ENCODE results near the gene MAGI2.

MAGI2 gene

GRCh38 chr7:79359827-79360226 lies 93.6 kb downstream of the MAGI2 start:
- no peak for DNase-seq (ENCODE audit: insufficient read length, low spot score)
- no peak for FAIRE-seq
- TF ChIP-seq POLR2AphosphoS5 (IDR thresholded peaks at IDR 0.05; ENCODE audit: low read depth, low read length) (no peak), TAF1 (IDR thresholded peaks at IDR 0.05; ENCODE audit: low read depth, low read length) (no peak), POU2F2 (IDR thresholded peaks at IDR 0.05; ENCODE audit: low read depth, low read length) (no peak), POLR2A (IDR thresholded peaks at IDR 0.05; ENCODE audit: low read depth, low read length) (no peak), SPI1 (IDR thresholded peaks at IDR 0.05; ENCODE audit: low read depth, low read length) (no peak), PAX5 (IDR thresholded peaks at IDR 0.05; ENCODE audit: insufficient read depth, low read length, severe bottlenecking) (no peak)

- no peak for FAIRE-seq
- no peak for DNase-seq (ENCODE audit: insufficient read length, low spot score)
- TF ChIP-seq POLR2AphosphoS5 (IDR thresholded peaks at IDR 0.05; ENCODE audit: low read depth, low read length) (no peak), SPI1 (IDR thresholded peaks at IDR 0.05; ENCODE audit: low read depth, low read length) (no peak), TAF1 (IDR thresholded peaks at IDR 0.05; ENCODE audit: low read depth, low read length) (no peak), PAX5 (IDR thresholded peaks at IDR 0.05; ENCODE audit: insufficient read depth, low read length, severe bottlenecking) (no peak), POLR2A (IDR thresholded peaks at IDR 0.05; ENCODE audit: low read depth, low read length) (no peak), POU2F2 (IDR thresholded peaks at IDR 0.05; ENCODE audit: low read depth, low read length) (no peak)
These were observed 96.4 kb downstream of the MAGI2 start for GRCh38 chr7:79357101-79357500.

- no peak for FAIRE-seq
These were observed 99.6 kb downstream of the MAGI2 start for GRCh38 chr7:79353720-79354468.

GRCh38 chr7:79352323-79352722 lies 101.1 kb downstream of the MAGI2 start:
- no peak for TF ChIP-seq SPI1 (IDR thresholded peaks at IDR 0.05; ENCODE audit: low read depth, low read length)
- TF ChIP-seq POLR2AphosphoS5 (IDR thresholded peaks at IDR 0.05; ENCODE audit: low read depth, low read length): no peak
- TF ChIP-seq TAF1 (IDR thresholded peaks at IDR 0.05; ENCODE audit: low read depth, low read length): no peak
- TF ChIP-seq POU2F2 (IDR thresholded peaks at IDR 0.05; ENCODE audit: low read depth, low read length): no peak
- no peak for TF ChIP-seq POLR2A (IDR thresholded peaks at IDR 0.05; ENCODE audit: low read depth, low read length)
- TF ChIP-seq PAX5 (IDR thresholded peaks at IDR 0.05; ENCODE audit: insufficient read depth, low read length, severe bottlenecking): no peak
- DNase-seq (ENCODE audit: insufficient read length, low spot score) (no peak), FAIRE-seq (no peak)

More at GRCh38 chr7:79353720-79354468, 99.6 kb downstream of the MAGI2 start:
- DNase-seq (ENCODE audit: insufficient read length, low spot score): no peak
- TF ChIP-seq POLR2A (IDR thresholded peaks at IDR 0.05; ENCODE audit: low read depth, low read length): no peak
- TF ChIP-seq POLR2AphosphoS5 (IDR thresholded peaks at IDR 0.05; ENCODE audit: low read depth, low read length): no peak
- TF ChIP-seq PAX5 (IDR thresholded peaks at IDR 0.05; ENCODE audit: insufficient read depth, low read length, severe bottlenecking): no peak
- TF ChIP-seq SPI1 (IDR thresholded peaks at IDR 0.05; ENCODE audit: low read depth, low read length): no peak
- TF ChIP-seq TAF1 (IDR thresholded peaks at IDR 0.05; ENCODE audit: low read depth, low read length): no peak
- TF ChIP-seq POU2F2 (IDR thresholded peaks at IDR 0.05; ENCODE audit: low read depth, low read length): no peak

- FAIRE-seq: no peak
- TF ChIP-seq PAX5 (IDR thresholded peaks at IDR 0.05; ENCODE audit: insufficient read depth, low read length, severe bottlenecking) (no peak), POLR2AphosphoS5 (IDR thresholded peaks at IDR 0.05; ENCODE audit: low read depth, low read length) (no peak), POLR2A (IDR thresholded peaks at IDR 0.05; ENCODE audit: low read depth, low read length) (no peak), POU2F2 (IDR thresholded peaks at IDR 0.05; ENCODE audit: low read depth, low read length) (no peak)
- no peak for DNase-seq (ENCODE audit: insufficient read length, low spot score)
These were observed 106.1 kb downstream of the MAGI2 start for GRCh38 chr7:79347351-79347750.

- FAIRE-seq (no peak), DNase-seq (ENCODE audit: insufficient read length, low spot score) (no peak)
- TF ChIP-seq POLR2AphosphoS5 (IDR thresholded peaks at IDR 0.05; ENCODE audit: low read depth, low read length) (no peak), TAF1 (IDR thresholded peaks at IDR 0.05; ENCODE audit: low read depth, low read length) (no peak), POLR2A (IDR thresholded peaks at IDR 0.05; ENCODE audit: low read depth, low read length) (no peak), SPI1 (IDR thresholded peaks at IDR 0.05; ENCODE audit: low read depth, low read length) (no peak), PAX5 (IDR thresholded peaks at IDR 0.05; ENCODE audit: insufficient read depth, low read length, severe bottlenecking) (no peak), POU2F2 (IDR thresholded peaks at IDR 0.05; ENCODE audit: low read depth, low read length) (no peak)
These were observed 111.6 kb downstream of the MAGI2 start for GRCh38 chr7:79341902-79342301.

- TF ChIP-seq PAX5 (IDR thresholded peaks at IDR 0.05; ENCODE audit: insufficient read depth, low read length, severe bottlenecking) (no peak), POU2F2 (IDR thresholded peaks at IDR 0.05; ENCODE audit: low read depth, low read length) (no peak), POLR2A (IDR thresholded peaks at IDR 0.05; ENCODE audit: low read depth, low read length) (no peak), POLR2AphosphoS5 (IDR thresholded peaks at IDR 0.05; ENCODE audit: low read depth, low read length) (no peak), TAF1 (IDR thresholded peaks at IDR 0.05; ENCODE audit: low read depth, low read length) (no peak), SPI1 (IDR thresholded peaks at IDR 0.05; ENCODE audit: low read depth, low read length) (no peak)
- FAIRE-seq (no peak), DNase-seq (ENCODE audit: insufficient read length, low spot score) (no peak)
These were observed 113.3 kb downstream of the MAGI2 start for GRCh38 chr7:79340212-79340611.

- FAIRE-seq: no peak
- no peak for TF ChIP-seq PAX5 (IDR thresholded peaks at IDR 0.05; ENCODE audit: insufficient read depth, low read length, severe bottlenecking)
- TF ChIP-seq SPI1 (IDR thresholded peaks at IDR 0.05; ENCODE audit: low read depth, low read length): no peak
- no peak for TF ChIP-seq POU2F2 (IDR thresholded peaks at IDR 0.05; ENCODE audit: low read depth, low read length)
- TF ChIP-seq POLR2AphosphoS5 (IDR thresholded peaks at IDR 0.05; ENCODE audit: low read depth, low read length): no peak
- TF ChIP-seq TAF1 (IDR thresholded peaks at IDR 0.05; ENCODE audit: low read depth, low read length): no peak
- no peak for TF ChIP-seq POLR2A (IDR thresholded peaks at IDR 0.05; ENCODE audit: low read depth, low read length)
These were observed 114.1 kb downstream of the MAGI2 start for GRCh38 chr7:79339208-79339925.

GRCh38 chr7:79337717-79338116 lies 115.8 kb downstream of the MAGI2 start:
- FAIRE-seq: no peak
- TF ChIP-seq POLR2A (IDR thresholded peaks at IDR 0.05; ENCODE audit: low read depth, low read length): no peak
- TF ChIP-seq SPI1 (IDR thresholded peaks at IDR 0.05; ENCODE audit: low read depth, low read length): no peak
- no peak for TF ChIP-seq TAF1 (IDR thresholded peaks at IDR 0.05; ENCODE audit: low read depth, low read length)
- no peak for TF ChIP-seq POLR2AphosphoS5 (IDR thresholded peaks at IDR 0.05; ENCODE audit: low read depth, low read length)
- TF ChIP-seq PAX5 (IDR thresholded peaks at IDR 0.05; ENCODE audit: insufficient read depth, low read length, severe bottlenecking): no peak
- TF ChIP-seq POU2F2 (IDR thresholded peaks at IDR 0.05; ENCODE audit: low read depth, low read length): no peak
- DNase-seq (ENCODE audit: insufficient read length, low spot score): no peak

More at GRCh38 chr7:79339208-79339925, 114.1 kb downstream of the MAGI2 start:
- DNase-seq (ENCODE audit: insufficient read length, low spot score): no peak

Data from GM12891 (cell line).